GM21825 (cell line): ENCODE data around the gene STMND1.

Source experiments
- ATAC-seq: cut with Tn5 transposase; IDR thresholded peaks from one replicate; pipeline ENCODE4 v1.9.1; 2021; ENCODE audit warnings: mild to moderate bottlenecking, moderate library complexity; ENCODE audit not compliant: unreplicated experiment

STMND1 gene

DNA sequence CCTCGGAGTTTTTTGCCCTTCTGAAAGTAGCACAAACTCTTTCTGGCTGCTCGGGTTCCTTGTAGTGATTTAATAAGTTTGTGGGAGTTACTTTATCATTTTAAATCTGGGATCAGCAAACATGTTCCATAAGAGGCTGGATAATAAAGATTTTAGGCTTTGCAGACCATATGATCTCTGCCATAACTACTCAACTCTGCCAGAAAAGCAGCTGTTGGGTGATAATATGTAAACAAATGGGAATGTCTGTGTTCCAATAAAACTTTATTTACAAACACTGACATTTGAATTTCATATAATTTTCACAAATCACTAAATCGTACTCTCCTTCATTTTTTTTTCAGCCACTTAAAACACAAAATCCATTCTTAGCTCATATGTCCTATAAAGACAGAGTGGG lies 3.9 kb upstream of the STMND1 start:
- ATAC-seq, result no peak

DNA sequence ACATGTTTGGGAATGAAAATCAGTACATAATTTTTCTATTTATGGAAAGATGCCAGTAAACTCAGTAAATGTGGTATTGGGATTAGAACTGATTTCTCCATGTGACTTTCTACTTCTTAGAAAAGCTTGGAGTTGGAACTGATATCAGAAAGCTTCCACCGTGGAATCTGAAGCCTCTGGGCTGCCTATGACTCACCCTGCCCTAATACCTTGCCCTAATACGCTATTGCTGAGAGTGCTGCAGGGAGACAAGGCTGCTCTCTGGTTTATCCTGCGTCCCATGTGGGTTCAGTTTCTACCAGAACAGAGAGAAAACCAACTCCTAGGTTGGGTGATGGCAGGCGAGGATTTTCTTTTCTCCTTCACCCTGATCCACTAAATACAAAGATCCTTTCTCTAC lies 3.3 kb upstream of the STMND1 start:
- no peak for ATAC-seq

DNA sequence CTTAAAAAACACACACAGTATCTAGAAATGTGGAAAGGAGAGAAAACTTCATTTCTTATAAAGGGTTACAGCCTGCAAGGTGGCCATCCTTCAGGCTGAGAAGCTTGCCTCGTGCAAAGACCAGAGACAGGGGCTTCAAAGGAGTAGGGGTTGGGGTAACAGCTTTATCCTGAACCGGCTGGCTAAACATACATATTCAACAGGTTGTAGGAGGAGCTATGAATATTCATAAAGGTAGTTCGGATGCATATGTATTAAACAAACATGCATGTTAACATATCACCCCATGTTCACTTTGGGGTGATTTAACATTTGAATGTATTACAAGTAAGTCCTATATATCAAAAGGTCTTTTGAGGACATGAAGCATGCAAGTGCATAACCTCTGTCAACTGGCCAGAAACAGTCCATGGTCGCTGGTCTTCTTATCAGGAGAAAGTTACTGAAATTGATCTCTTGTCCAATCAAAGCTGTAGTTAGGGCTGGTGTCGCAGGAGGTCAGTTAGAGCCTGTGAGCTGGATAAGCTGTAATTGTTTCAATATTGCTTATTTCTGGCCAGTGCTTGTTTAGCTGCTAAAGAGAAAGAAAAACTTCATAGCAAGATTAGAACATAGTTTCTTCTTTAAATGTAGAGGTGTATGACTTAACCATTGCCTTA lies 2.3 kb upstream of the STMND1 start:
- no peak for ATAC-seq

DNA sequence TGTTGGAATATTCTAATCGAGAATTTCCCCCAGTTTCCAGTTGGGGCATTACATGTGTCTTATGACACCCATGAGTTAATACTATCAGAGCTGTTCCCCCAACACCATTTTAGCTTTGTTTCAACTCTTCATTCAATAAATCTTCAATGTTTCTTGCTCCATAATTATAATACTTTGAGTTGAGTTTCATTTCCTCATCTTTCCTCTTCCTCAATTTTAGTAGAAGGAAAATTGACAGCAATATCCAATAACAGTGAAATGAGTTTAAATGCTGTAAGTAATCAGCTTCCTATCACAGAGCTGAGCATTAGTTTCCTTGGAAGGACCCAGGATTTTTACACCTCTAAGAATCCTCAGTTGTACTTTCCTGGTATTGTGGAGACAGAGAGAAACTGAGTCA lies 1.0 kb upstream of the STMND1 start:
- ATAC-seq, result no peak

GRCh38 chr6:17102258-17102870 lies 514 bp downstream of the STMND1 start:
- ATAC-seq, result no peak

DNA sequence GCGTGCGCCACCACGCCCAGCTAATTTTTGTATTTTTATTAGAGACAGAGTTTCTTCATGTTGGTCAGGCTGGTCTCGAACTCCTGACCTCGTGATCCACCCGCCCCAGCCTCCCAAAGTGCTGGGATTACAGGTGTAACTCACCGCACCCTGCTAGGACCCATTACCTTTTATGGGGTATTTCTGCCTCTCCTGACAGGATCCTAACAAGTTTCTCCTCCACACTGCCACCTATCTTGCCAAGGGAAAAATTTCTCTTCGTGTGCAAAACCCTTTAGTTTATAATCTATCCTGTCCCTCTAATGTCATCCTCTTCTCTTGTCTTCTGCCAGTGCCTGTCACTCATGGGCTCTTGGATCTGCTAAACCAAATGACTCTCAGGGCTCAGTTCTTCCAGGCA lies 1.9 kb downstream of the STMND1 start:
- ATAC-seq, result no peak

DNA sequence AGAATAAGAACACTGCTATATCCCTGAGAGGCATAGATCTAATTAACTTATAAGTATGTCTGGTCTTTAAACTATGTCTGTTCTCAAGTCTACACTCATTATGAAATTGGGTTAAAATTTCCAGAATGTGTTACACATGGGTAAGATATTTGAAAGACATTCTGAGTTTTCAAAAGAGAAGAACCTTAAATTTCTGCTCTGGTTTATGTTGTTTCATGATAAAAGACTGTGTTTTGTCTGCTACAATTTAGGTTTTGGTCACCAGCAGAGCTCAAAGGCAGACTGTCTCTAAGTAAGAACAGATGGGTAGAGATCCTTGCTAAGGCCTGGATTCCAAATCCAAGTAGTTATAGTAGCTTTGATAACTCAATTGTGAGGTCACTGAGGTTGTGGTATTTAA lies 6.0 kb downstream of the STMND1 start:
- no peak for ATAC-seq

GRCh38 chr6:17115251-17116116 lies 13.6 kb downstream of the STMND1 start:
- ATAC-seq, result no peak

DNA sequence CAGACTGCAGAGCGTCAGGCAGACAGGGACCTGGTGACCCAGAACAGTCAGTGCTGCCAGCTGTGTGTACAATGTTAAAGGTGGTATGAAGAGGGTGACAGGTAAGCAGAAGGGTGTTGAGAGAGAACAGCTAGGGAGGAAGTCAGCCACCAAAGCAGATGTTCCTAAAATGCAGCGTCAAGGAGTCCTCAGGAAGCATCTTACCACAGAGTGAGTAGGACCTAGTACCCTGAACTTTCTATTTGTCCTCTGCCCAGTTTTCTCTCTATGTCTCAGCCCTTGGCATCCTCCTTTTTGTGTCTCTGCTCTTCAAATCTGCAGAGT lies 14.2 kb downstream of the STMND1 start:
- ATAC-seq, result no peak

GRCh38 chr6:17120019-17120418 lies 18.2 kb downstream of the STMND1 start:
- ATAC-seq, result no peak

DNA sequence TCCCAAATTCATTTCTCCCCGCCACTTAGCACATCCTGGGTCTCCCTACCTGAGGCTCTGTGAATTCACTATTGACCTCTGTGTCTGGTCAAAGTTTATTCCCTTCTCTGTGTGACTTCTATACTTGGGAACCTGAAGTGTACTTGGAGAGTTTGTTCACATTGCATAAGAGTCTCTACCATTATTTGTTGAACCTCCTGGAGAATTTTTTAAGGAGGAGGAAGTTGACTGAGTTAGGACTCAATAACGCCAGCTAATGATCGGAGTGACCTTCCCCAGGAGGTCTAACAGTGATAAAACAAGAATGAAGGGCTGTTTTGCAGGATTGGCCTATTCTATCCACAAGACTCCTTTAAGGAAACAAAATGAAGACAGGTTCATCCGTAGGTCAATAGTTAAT lies 23.6 kb downstream of the STMND1 start:
- ATAC-seq, result no peak

- no peak for ATAC-seq
Measured at GRCh38 chr6:17130786-17131185, 28.9 kb downstream of the STMND1 start.

GRCh38 chr6:17132967-17133366 lies 31.1 kb downstream of the STMND1 start:
- ATAC-seq, result no peak

DNA sequence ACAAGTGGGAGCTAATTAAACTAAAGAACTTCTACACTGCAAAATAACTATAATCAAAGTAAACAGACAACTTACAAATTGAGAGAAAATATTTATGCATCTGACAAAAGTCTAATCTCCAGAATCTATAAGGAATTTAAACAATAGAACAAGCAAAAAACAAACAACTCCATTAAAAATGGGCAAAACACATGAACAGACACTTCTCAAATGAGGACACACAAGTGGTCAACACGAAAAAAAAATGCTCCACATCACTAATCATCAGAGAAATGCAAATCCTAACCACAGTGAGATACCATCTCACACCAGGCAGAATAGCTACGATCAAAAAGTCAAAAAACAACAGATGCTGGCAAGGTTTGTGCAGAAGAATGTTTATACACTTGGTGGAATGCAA lies 36.2 kb downstream of the STMND1 start:
- no peak for ATAC-seq

- no peak for ATAC-seq
Measured at GRCh38 chr6:17144016-17144415, 42.2 kb downstream of the STMND1 start.

- ATAC-seq, result no peak
Measured at GRCh38 chr6:17149571-17149970, 47.7 kb downstream of the STMND1 start.

GRCh38 chr6:17150096-17150495 lies 48.2 kb downstream of the STMND1 start:
- no peak for ATAC-seq

- no peak for ATAC-seq
Measured at GRCh38 chr6:17151888-17152287, 50.0 kb downstream of the STMND1 start.

DNA sequence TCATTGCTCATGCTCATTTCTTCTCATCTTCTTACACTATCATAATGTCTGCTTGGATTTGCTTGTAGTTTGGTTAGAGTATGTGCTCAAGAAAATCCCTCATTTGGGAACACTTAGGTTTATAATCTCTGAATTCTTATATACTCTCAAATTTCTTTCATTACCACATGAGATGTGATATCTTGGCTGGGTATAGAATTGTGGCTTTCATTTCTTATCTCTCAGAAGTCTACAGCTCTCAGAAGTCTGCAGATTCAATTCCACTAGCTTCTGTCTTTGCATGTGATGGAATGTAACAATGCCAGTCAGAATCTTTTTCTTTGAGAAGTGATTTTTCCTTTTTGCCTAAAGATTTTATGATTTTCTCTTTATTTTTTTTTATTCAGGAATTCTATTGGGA lies 50.9 kb downstream of the STMND1 start:
- no peak for ATAC-seq

DNA sequence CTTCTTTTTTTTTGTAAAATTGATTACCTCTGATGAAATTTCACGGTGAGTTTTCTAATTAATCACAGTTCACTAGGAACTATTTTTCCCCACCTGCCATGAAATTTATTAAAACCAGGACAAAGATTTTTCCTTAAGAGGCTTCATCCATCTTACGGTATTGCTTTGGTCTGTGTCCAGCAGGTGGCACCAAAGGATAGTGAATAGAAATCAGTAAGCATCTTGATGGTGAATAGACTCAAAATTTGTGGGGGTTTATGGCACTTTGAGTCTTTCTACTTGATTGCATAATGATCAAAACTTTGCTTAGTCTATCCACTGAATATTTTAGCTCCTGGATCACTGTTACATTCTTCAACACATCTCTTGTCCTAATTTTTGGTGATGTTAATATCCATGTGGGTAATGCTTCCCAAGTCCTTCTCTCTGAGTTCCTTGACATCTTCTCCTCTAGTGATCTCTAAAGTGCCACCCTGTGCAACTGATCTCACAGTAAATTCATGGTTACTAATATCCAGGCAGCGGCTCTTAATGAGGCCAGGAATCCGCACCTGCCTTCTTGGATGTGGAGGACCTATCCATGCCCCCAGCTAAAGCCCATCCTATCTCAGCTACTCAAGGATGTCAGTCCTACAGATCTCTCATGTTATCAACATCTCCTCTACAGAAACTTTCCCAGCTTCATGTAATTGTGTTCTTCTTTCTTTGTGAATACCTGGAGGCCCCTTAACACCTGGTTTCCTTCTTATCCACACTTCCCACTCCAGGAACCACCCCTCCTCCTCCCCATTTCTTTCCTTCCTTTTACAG lies 54.5 kb downstream of the STMND1 start:
- ATAC-seq, result no peak

GRCh38 chr6:17156966-17157365 lies 55.1 kb downstream of the STMND1 start:
- no peak for ATAC-seq
